Endothelial cell of hepatic sinusoid (primary cell): ENCODE data around the gene NFE2L2.
"Not testable (repeated sequence)": the region's sequence is repeated elsewhere in the genome, so short reads cannot be mapped to it uniquely, and the experiment has no call there.

Experiments
- in situ Hi-C: cut with HindIII; loops from 2 replicates; pipeline ENCODE4 v1.10.0; 2017; ENCODE audit warnings: low sequenced_read_pairs

The NFE2L2 gene

DNA sequence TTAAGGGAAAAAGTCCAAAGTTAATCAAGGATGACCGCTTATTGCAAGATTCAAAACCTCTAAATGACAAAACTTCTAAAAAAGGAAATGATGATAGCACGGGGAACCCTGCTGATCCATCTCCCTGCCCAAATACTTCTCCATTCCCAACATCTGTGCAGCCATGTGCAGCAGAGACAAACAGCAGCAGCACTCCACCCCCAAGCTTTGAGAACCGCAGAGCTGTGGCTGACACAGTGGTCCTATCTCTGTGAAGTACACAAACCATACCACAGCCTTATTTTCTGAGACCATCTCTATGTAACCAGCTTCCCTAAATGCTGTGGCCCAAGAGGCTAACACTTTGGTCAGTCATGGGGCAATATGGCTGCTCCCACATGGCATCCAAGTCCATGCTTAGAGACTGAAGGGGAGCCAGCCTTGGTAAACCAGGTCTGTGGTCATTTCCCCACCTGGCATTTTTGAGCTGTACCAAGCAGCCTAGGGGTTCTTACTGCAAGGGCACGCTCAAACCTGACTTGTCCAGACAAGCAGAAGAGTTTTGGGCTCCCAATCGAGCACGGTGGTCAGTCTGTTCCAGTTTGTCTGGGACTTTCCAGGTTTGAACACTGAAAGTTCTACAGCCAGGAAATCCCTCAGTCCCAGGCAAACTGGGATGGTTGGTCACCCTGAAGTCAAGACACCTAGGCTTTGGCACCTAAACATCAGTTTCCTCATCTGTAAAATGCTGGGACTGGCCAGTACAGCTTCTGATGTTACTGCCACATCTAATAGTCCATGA lies 17.1 kb upstream of the NFE2L2 start:
- in situ Hi-C loops = no loop called here

DNA sequence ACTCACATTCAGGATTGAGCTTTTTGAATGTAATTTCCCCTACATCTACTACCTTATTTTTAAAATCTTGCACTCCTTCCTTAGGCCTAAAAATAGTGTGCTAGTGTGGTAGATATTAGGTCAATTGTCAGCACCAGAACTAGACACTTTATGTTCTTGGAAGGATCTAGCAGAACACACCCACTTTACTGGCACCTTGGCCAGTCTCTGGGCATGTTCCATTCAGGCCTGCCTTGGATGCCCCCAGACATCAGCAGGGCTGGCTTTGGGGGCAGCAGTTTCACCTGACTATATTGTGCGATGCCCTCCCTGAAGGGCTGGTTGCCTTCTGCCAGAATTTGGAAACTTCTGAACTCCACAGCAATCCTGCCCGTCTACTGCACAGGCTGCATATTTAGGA lies 15.3 kb upstream of the NFE2L2 start:
- in situ Hi-C loops = no loop called here

DNA sequence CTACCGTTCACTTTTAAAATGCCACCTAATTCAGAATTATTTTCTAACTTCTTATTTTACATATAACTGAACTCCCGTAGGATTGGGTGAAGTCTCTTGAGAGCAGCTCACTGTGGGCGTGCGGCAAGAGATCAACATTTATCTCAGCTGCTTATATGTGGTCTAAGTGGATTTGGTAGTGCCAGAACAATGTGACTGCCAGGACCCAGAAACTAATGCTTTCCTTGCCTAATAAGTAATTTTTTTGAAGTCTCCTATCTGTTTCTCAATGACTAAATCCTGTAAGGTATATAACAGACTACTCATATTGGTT lies 11.2 kb upstream of the NFE2L2 start:
- in situ Hi-C loops = no loop called here

DNA sequence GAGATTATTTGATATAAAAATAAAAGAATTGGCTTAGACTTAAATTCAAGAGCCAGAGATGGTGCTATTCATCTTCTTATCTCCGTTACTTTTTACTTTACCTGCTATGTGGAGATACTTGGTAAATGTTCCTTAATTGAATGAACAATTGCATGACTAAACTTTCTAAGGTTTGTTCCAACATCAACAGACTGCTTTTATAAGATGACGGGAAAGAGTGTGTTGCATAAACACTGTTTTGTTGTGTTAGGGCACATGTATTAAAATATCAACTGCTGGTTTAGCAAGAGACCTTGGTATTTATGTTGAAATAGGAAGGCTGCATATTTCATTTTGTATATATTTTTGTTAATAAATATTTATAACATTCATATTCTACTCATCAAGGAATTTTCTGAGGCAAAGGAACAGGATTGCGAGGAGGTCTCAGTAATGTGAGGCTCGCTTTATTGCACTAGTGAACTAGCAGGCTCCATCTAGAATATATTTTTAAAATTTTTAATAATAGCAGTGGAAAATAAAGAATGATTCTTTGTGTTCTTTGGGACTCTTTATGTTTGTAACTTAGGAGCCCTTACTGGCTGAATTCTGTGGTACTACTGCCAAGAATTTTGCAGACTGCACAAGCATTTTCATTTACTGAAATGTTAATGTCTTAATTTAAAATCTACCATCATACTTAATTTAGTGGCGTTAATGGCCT lies 10.7 kb upstream of the NFE2L2 start:
- in situ Hi-C loops = no loop called here

DNA sequence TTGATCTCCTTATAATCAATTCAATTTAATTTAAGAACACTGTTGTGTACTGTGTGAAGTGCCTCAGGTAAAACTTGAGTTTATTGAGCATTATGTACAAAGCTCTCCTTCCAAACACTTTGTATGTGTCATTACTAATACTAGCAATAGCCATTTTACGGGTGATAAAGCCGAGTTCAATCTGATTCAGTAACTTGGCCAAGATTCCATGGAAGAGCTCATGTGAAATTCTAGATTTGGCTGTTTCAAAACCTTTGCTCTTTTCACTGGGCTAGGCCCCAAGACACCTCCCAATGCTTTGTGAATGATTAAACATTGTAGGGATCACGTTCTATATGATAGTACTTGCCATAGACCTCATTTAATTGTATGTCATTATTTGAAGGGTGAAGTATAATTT lies 8.9 kb upstream of the NFE2L2 start:
- in situ Hi-C loops = no loop called here

DNA sequence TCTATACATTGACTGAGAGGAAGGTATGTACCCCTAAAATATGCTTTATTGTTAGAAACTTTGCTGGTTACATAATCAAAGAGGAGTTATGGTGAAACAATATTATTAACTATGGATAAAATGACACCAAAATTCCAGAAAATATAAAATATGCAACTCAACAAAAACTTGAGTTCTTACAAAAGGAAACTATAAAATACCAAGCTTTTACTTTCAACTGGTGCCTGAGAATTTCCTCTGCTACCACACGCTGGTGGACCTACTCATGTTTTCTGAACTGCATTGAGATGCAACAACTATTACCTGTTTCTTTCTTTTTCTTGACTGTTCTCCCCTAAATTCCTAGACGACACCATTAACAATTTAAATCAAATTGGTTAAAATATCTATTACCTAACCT lies 8.2 kb upstream of the NFE2L2 start:
- in situ Hi-C loops = no loop called here

DNA sequence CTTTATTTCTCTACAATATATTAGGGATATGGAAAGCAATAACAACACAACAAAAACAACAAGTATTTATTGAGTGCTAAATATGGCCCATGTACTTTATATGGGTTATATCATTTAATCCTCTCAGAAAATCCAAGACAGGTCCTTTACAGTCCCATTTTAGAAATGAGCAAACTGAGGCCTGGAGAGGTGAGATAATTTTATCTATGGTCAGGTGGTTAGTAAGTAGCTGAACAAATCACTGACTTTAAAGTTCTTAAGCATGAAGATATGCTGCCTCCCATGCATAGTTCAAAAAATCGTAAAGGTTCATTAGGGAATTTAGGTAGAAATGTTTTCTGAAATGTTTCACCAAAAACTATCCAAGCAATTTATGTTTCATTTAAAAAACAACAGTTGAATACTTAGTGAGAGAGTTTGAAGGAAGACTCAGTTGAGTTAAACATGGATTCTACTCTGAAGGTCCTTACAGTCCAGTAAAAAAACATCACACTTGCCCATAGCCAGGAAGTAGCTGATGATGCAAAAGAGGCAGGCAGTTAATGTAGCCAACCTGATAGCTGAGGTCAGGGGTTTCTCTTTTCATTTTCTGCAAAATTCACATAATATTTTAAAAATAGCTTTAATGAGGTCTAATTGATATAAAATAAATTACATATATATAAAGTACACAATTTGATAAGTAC lies 7.6 kb upstream of the NFE2L2 start:
- in situ Hi-C loops = no loop called here

DNA sequence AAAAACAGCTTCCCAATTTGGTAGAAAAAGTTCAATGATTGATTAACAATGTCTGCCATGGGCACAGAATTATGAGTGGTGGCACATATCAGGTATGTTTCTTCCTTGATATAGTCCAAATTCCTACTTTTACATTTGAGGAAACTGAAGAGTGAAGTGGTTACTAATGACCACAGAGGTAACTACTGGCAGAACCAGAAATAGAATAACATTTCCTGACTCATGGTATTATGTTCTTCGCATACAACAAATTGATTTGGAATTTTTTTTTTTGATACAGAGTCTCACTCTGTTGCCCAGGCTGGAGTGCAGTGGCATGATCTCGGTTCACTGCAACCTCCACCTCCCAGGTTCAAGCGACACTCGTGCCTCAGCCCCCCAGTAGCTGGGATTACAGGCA lies 6.0 kb upstream of the NFE2L2 start:
- in situ Hi-C loops = no loop called here

DNA sequence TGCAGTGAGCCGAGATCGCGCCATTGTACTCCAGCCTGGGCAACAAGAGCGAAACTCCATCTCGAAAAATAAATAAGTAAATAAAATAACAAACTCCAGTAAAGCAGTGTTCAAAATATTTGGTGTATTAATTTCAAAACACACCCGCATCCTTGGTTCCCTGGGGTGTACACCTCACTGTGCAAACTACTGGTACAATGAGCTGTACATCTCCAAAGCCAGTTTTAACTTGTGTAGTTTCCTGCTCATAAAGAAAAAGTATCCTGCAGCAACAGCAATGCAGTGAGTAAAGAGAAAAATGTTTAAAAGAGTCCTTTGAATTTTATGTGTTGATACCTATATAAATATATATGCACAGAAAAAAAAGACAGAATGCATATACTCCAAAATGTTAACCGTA lies 4.4 kb upstream of the NFE2L2 start:
- in situ Hi-C loops = no loop called here

DNA sequence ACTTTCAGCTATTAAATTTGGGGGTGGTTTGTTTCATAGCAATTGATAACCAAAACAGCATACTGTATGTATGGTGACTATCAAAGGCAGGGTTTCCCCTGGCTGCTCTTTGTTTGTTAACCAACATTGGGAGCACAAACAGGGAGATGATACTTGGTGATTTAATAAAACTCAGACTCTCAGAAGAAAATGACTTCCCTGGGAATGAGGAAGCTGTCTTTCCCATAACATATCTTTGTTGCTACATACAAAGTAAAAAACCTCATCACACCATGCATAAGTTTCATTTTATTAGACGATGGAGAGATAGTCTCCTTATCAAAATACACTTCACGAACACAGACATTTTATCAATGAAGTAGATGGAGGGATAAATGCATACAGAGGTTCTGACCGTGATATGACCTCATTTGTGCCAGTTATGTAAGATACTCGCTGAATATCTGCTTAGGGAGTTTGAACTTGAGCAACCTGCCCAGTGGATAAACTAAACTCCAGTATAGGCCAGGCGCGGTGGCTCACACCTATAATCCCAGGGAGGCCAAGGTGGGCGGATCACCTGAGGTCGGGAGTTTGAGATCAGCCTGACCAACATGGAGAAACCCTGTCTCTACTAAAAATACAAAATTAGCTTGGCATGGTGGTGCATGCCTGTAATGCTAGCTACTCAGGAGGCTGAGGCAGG lies 3.8 kb upstream of the NFE2L2 start:
- in situ Hi-C loops = no loop called here

DNA sequence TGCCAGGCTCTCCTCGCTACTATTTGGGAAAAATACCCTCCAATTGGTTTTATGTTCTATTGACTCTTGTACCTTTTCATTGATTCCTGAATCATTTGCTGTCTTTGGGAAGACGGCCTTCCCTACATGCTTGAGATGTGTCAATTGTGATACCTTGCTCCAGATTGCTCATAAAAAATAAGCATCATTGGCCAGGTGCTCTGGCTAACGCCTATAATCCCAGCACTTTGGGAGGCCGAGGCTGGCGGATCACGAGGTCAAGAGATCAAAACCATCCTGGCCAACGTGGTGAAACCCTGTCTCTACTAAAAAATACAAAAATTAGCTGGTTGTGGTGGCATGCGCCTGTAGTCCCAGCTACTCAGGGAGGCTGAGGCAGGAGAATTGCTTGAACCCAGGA lies 2.4 kb upstream of the NFE2L2 start:
- in situ Hi-C loops = not testable (repeated sequence)

DNA sequence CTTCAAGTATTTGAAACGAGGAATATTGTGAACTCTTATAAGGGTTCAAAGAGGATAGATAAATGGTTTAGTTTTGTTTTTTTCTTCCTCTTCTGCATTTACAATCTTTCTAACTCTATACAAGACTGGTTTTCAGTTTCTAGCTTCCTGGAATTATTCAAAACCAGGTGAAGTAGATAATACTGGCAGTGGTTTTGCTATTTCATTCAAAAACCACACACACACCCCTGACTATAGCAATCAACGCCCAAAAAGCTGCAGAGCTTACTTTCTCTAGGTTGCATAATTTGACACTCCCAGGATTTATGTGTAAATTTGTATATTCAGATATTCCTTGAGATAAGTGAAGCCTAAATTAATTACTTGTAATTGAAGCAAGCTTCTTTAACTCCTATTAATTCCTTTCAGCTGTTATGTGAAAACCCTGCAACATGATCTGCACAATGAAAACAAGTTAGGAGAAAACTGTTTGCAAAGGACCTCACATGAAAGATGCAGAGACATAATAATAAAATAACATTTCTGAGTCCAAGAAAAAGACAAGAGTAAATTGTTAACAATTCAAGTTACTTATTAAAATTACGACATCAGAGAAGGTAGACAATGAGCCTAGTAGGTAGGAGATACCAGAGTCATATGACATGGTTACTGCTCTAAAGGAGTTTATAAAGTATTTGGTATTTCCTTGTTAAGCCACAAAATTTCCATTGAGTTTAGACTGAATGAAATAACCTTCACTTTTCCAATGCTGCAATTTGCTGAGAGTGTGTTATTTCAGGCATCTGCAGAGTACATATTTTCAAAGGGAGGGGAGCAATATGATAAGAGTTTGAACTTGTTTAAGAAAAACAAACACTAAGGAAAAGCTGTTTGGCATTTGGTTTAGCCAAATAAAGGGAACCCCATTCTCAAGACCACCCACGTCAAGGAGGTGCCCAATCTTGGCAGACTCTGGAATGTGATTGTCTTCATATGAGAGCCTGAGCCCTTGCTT lies 1.6 kb upstream of the NFE2L2 start:
- in situ Hi-C loops = no loop called here

DNA sequence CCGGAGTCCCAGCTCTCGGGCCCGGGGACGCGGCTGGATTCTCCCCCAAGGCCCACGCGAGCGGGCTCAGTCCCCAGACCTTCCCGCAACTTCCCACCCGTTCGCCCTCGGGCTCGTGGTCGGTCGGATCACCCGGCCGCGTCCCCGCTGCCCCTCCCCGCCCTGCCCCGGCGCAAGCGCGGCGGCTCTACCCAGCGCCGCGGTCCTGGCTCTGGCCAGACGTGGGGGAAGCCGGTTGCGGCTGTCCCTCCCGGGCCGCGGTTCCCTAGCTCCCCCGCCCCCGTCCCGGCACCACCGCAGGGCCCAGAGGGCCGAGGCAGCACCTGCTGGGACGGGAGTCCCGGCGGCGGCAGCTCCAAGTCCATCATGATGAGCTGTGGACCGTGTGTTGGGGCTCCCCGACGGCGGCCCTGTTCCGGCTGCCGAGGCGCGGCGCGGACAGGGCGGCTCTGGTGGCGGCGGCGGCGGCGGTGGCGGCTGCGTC lies 276 bp downstream of the NFE2L2 start:
- in situ Hi-C loops = no loop called here

DNA sequence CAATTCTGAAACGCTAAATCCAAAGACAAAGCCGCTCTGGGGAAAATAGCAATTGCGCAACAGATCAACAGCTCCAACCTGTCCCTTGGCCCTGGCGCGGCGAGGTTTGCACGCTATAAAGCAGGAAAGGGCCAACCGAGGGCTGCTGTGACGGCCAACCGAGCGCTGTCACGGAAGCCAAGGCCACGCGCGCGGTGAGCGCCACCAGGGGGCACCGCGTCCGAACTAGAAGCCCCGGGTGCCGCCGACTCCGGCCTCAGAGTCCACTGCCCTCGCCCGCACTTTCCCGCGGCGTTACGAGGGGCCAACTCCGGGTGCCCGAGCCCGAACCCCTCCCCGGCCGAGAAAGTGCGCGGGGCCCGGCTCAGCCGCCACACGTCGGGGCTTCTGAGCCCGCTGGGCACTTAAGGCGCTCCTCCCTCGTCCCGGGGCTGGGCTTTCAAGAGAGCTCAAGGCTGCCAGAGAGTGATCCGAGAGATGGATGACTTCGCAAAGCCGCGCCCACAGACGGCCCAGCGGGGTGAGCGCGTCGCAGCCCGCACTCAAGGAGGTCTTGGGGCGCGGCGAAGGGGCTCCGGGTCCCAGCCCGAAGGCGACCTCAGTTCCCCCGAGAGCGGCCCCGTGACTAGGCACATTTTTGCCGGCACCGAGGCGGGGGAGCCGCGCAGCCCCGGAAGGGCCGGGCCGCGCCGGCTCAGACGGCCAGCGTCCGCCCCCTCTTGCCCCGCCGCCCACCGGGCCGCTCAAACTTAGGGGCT lies 897 bp downstream of the NFE2L2 start:
- in situ Hi-C loops = no loop called here

DNA sequence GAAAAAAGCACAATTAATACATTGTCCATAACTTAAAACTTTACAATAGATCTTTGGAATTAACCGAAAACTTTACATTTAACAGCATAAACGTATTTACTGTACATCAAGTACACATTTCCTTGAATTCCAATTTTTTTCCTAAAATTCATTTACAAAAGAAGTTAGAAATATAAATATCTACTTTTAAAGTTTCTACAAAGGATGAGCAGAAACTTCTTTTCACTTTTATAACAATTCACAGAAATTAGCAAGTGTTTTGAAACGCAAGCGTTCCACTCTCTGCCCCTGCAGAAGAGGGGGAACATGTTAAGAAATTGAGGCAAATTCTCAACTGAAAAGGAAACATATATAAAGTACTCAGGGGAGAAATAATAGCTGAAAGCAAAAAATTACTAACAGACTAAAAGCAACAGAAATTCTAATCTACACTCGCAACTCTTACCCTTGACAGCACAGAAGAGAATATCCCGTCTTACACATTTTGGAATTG lies 1.5 kb downstream of the NFE2L2 start:
- in situ Hi-C loops = no loop called here

DNA sequence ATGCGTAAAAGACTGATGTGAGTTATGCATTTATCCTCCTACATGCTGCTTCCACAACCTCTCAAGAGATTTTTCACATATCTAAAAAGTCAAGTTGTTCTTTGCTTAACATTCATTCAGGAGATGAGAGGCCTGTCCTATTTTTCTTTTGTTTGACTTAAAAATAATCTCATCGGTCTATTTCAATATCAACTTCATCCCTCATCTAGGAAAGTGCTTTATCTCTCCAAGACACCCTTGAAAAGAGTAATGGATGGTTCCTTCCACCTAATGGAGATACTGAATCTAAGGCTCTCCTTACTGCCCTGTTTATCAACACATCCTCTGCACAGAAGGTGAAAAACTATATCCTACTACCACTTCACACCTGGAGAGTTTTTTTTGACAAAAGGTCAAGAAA lies 2.4 kb downstream of the NFE2L2 start:
- in situ Hi-C loops = no loop called here

DNA sequence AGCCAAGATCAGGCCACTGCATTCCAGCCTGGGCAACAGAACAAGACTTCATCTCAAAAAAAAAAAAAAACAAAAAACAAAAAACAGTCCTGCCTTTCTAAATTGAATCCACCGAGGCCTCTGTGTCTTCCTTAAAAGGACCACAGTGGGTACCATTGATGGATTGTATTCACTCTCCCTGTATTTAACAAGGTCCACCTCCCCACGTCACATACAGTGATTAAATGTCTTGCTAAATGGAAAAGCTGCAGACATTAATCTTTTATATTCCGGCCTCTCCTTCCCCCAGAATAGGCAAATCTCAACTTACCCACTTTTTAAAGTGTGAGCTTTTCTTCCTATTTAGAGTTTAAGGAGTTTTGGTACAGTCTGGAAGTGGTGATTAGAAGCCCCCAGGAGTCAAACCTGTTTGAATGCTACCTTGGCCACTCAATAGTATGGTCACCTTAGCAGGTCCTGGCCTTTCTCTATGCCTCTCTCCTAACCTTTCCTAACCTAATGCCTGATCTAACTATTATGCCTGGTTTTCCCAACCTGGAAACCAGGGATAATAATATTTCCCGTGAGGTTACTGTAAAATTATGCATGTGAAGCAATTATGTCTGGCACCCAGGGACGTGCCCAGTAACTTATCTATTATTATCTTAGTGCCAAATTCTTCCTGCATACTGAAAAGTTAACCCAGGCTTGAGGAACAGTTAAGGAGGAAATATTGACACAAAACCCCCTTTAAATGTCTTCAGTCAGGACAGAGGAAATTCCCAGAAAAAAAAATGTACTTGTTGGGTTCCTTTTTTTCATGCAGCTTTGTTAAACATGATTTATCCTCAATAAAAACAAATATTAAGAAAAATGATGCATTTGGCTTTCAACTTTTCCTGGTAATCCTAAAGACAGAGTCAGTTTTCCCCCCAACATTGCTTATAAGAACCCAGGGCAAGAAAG lies 3.1 kb downstream of the NFE2L2 start:
- in situ Hi-C loops = no loop called here

DNA sequence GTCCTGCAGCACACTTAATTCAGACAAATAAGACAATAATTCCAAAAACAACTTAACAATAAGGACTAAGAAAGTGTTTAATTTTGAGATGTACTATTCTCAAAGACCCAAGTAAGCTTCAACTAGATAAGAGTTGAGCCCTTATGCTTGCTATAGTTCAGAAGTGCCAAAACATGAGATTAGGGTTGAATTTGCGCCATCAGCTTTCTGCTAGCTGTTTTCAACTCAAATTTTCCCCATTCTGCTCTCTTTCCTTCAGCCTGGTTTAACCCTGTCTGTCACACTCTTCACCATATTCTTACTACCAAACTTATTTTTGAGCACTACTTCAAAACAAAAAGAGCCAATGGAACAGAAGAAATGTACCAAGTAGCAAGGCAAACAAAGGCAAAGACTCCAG lies 4.1 kb downstream of the NFE2L2 start:
- in situ Hi-C loops = no loop called here
